ENCODE data around the gene TNFSF18. TPM values are rescaled to one million over a fixed set of nuclear protein-coding genes. Genes with fewer than 3 reads are reported as not detected.

The TNFSF18 gene
- total and polyA plus RNA-seq, 10 of the 15 experiments (the other 5 are each of a cell fraction or from before 2014, with no cell fraction given) = not detected

GRCh38 chr1:173017792-173018191, 32.9 kb downstream of the TNFSF18 start (continued):
- peak; percentile 40; the same call in 1 of the 2 replicates for TF ChIP-seq ATF2 (IDR thresholded peaks at IDR 0.05; ENCODE audit: low read length)
- TF ChIP-seq WRNIP1 (IDR thresholded peaks at IDR 0.05; ENCODE audit: borderline replicate concordance, low read depth, low read length) = no peak
- no peak for TF ChIP-seq SMARCA5 (IDR thresholded peaks at IDR 0.05)
- no peak for TF ChIP-seq RCOR1 (conservative IDR thresholded peaks at IDR 0.05; ENCODE audit: low read depth, low read length)
- no peak for TF ChIP-seq ZNF207 (IDR thresholded peaks at IDR 0.05; ENCODE audit: borderline replicate concordance)
- TF ChIP-seq YY1 (IDR thresholded peaks at IDR 0.05; ENCODE audit: low read depth, low read length) = no peak
- TF ChIP-seq NFIC (IDR thresholded peaks at IDR 0.05; ENCODE audit: low read depth, low read length) = peak; percentile 59
- TF ChIP-seq MEF2A (IDR thresholded peaks at IDR 0.05; ENCODE audit: insufficient read depth, low read depth, low read length) = peak; percentile 86
- no peak for TF ChIP-seq TAF1 (IDR thresholded peaks at IDR 0.05; ENCODE audit: borderline replicate concordance, low read depth, low read length)
- TF ChIP-seq TCF3 (IDR thresholded peaks at IDR 0.05; ENCODE audit: borderline replicate concordance, insufficient read depth, low read depth, low read length) = no peak
- TF ChIP-seq ATF7 (IDR thresholded peaks at IDR 0.05; ENCODE audit: low read depth) = no peak
- TF ChIP-seq RFX5 (IDR thresholded peaks at IDR 0.05; ENCODE audit: low read depth, low read length) = no peak
- peak; percentile 32; the same call in 1 of the 2 replicates for TF ChIP-seq BCL11A (IDR thresholded peaks at IDR 0.05; ENCODE audit: low read depth, low read length)
- TF ChIP-seq NR2C1 (IDR thresholded peaks at IDR 0.05) = no peak
- TF ChIP-seq PAX5 (IDR thresholded peaks at IDR 0.05; ENCODE audit: borderline replicate concordance, low read depth, low read length) = no peak
- TF ChIP-seq STAT1 (conservative IDR thresholded peaks at IDR 0.05) = no peak
- TF ChIP-seq MLLT1 (IDR thresholded peaks at IDR 0.05) = no peak
- TF ChIP-seq ETV6 (conservative IDR thresholded peaks at IDR 0.05 in 1 of 2, IDR thresholded peaks at IDR 0.05 in 1 of 2; ENCODE audit: borderline replicate concordance in 1 of 2, low read depth in 1 of 2) = no peak
- no peak for TF ChIP-seq BMI1 (IDR thresholded peaks at IDR 0.05; ENCODE audit: borderline replicate concordance)
- TF ChIP-seq ZBED1 (IDR thresholded peaks at IDR 0.05; ENCODE audit: borderline replicate concordance) = no peak
- TF ChIP-seq RAD21 (IDR thresholded peaks at IDR 0.05; ENCODE audit: insufficient read depth, low read depth, low read length) = no peak
- no peak for TF ChIP-seq BRCA1 (IDR thresholded peaks at IDR 0.05; ENCODE audit: low read depth, low read length)
- TF ChIP-seq SPI1 (IDR thresholded peaks at IDR 0.05; ENCODE audit: borderline replicate concordance, insufficient read depth, low read depth, low read length) = peak; percentile 43; the same call in 1 of the 2 replicates
- TF ChIP-seq TBL1XR1 (IDR thresholded peaks at IDR 0.05; ENCODE audit: low read depth, low read length) = 0 out of 2 replicates have a peak, but pooled peaks have one; percentile 62
- no peak for TF ChIP-seq E2F4 (IDR thresholded peaks at IDR 0.05; ENCODE audit: low read depth, low read length)
- no peak for TF ChIP-seq IRF3 (IDR thresholded peaks at IDR 0.05)
- TF ChIP-seq CHD1 (IDR thresholded peaks at IDR 0.05; ENCODE audit: low read depth, low read length) = no peak
- no peak for TF ChIP-seq CBFB (IDR thresholded peaks at IDR 0.05; ENCODE audit: low read depth)
- no peak for TF ChIP-seq CHD4 (IDR thresholded peaks at IDR 0.05)

All from GM12878 (cell line).